Measurements from ENCODE around the gene HPSE2.
"Not testable (repeated sequence)": the region's sequence is repeated elsewhere in the genome, so short reads cannot be mapped to it uniquely, and the experiment has no call there.

The HPSE2 gene

DNA sequence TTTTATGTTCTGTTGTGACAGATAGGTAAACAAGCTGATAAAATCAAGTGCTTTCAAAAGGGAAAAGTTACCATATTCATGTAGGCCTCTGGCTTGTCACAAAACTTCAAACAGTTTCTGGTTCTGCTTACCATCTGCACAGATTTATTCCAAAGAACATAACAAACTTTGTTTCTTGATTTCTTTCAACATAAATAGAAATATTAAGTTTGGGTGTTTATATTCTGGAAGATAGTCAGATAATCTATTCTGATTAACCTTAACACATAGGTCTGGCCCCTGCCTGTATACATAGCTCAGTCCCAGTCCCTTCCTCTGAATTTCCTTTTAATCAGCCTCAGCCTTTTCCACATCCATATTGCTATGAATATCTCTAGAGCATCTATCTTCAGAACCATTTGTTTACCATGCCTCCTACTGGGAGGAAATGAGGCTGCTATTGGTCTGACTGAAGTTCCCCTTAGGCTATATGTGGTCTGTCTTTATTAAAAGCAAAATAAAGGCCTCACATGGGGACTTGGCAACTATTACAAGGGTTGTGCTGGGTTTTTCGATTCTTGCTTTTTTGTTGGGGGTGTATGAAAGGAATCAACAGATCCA is 319.0 kb downstream of the HPSE2 start:
- no peak for DNase-seq

DNA sequence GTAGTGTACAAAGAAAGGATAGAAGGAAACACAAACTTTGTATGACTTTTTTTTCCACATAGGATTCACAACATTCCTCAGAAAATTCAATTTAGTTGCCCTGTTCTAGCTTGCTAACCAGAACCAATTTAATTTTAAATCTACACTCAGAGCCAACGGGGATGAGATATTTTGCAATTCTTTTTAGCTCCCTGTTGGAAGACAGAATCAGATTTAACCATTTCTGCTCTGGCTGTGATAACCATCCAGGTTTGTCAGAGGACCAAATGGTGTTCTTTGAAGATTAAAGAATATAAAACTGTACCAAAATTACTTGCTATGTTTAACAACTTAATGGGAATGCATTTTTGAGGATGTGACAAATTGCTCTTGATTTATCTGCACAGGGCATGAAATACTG is 319.7 kb downstream of the HPSE2 start:
- DNase-seq: no peak

DNA sequence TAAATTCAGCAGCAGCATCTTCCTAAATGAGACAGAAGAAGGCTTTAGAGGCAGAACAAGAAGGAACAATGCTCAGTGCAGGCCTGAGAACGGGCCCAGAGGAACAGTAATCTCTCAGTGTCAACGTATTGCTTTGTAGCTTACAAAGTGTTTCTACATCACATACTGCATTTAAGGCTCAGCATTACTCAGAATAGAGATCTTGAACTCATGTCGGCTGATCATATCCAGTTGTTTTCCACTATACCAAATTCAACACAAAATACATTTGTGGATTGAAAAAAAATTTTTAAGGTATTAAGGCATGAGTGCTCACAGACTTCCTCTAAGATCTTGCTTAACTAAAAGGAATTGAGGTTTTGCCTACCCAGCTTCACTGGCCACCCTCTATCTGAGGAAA is 325.1 kb downstream of the HPSE2 start:
- no peak for DNase-seq

DNA sequence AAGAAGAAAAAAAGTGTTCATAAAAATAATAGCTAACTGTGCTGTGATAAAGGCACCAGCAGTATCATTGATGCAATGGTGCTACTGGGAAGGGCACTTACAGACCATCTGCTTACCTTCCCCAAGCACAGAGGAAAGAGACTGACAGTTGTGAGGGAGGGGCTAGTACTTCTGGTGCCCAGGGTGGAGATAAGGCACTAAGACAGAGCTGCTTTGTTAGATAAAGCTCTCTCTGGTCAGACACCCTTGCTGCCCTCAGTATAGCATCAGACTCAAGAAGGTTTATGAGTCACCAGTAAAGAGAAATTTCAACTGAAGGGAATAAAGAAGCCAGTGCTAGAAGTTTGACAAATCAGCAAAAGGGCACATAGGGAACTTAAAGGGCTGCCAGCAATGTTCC is 325.6 kb downstream of the HPSE2 start:
- DNase-seq: no peak

GRCh38 chr10:98908868-98909267 is 326.8 kb downstream of the HPSE2 start:
- no peak for DNase-seq

- not testable (repeated sequence) for DNase-seq
Measured at GRCh38 chr10:98908247-98908646, 327.4 kb downstream of the HPSE2 start.

DNA sequence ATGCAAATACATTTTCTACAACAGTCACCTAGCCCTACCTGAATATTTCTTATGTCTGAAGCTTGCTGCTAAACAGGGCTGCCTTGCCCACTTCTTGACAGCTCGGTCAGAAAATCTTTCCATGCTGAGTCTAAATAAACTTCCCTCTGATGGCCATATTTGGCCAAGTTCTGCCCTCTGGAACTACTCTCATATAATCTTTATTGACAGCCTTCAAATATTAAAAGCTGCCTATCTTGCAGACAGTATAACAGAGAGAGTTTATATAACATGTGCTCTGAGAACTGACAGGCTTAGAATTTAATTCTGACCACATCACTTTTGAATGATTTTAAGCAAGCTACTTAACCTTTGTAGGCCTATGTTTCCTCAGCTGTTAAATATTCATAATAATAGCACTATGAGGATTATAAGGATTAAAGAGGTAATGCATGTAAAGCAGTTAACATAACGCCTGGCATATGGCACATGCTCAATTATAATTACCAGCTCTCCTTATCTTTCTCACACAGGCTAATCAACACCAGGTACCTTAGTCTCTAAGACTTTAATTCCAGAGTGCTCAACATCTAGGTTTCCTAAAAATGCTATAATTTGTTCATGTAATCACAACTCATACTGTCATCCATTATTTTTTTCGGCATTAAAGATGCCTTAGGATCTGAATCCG is 334.1 kb downstream of the HPSE2 start:
- no peak for DNase-seq

DNA sequence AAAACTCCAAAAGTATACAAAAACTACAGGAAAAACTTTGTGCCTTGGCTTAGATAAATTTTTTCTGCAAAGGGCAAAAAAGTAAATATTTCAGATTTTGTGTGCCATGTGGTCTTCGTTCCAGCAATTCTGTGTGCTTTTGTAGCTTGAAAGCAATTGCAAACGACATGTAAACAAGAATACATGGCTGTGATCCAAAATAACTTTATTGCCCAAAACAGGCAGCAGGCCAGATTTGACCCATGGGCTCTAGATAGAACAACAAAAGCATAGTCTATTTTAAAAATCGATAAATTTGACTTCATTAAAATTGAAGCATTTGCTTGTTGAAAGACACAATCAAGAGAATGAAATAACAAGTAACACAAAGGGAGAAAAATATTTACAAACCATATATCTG is 336.6 kb downstream of the HPSE2 start:
- DNase-seq: no peak

GRCh38 chr10:98892523-98892922 is 343.1 kb downstream of the HPSE2 start:
- no peak for DNase-seq

DNA sequence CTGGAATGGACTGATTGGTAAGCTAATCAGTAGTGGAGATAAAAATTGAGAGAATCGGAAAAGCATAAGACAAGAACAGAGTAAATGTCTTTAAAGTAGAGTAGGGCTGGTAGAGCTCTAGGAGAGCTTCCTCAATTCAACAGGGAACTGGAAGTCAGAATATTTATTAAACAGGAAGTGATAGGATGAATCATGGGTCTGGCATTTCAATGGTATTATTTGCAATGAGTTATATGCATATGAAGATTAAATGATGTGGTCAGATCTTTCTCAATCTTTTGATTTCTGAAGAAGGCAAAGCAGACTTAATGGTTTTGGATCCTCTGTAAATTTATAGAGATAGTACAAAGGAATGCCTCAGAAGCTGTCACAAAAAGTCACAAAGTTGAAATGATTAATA is 349.0 kb downstream of the HPSE2 start:
- DNase-seq: no peak

- DNase-seq: no peak
Measured at GRCh38 chr10:98885378-98885777, 350.3 kb downstream of the HPSE2 start.

- no peak for DNase-seq
Measured at GRCh38 chr10:98881789-98882188, 353.9 kb downstream of the HPSE2 start.

GRCh38 chr10:98880971-98881370 is 354.7 kb downstream of the HPSE2 start:
- DNase-seq: no peak

DNA sequence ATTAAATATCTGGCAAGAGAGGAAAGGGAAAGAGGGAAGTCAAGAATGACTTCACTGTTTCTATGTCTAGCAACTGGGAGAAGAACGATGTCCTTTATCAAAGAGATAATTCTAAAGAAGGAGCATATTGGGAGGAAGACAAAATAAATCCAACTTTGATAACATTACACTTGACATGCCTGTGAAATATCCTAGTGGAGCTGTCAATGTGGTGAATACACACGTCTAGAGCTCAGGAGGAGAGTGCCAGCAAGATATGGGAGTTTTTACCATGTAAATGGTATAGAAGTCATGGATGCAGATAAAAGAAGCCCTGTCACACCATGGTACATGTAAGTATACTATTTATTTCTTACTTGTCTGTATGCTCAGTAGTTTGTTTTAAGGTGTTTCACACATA is 356.7 kb downstream of the HPSE2 start:
- DNase-seq: no peak

DNA sequence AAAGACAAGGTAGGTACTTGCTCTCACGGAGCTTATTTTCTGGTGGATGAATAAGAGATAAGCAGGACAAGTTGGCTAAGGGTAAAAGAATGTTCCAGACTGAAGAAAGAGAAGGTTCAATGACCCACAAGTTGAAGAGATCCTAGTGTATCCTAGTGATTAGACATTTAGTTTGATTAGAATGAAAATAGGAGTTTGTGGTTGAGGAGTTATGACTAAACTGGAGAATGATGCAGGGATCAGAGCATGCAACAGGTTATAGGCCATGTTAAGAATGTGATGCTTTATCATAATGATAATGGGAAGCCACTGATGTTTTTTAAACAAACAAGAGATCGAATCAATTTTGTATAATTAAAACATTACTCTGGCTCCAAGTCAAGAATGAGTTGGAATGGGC is 357.2 kb downstream of the HPSE2 start:
- DNase-seq: no peak

DNA sequence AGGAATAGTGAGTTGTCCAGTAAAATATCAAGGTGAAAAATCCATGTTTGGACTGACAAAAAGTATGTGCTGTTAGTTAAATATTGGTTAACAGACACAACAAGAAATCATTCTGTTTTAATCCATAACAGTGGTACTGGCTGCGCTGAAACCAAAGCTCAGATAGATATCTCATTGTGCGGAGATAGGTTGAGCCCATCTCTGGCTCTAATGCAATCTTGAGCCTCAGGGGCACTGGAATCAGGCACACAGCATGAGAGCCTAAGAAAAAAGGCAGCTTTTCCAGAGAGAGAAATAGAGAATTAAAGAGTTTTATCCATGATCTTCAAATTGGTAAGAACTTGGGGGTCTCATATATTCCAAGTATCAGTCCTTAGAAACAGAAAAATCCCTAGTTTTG is 373.7 kb downstream of the HPSE2 start:
- no peak for DNase-seq

DNA sequence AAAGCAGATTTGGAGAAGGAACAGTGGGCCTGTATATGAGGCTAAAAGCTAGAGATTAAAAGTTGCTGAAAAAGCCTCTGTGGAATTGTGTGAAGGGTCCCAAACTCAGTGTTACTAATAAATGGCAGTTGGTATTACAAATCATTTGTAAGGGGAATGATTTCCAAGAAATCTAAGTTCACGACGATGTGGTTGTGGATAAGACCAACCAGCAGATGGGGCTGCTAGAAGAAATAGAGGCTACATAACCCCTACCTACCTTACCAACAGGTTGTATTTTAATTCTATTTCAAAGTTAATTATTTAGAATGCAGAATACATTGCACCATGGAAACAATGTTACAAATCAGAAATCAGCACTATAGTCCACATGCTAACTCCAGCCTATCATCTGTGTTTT is 377.1 kb downstream of the HPSE2 start:
- DNase-seq: no peak

DNA sequence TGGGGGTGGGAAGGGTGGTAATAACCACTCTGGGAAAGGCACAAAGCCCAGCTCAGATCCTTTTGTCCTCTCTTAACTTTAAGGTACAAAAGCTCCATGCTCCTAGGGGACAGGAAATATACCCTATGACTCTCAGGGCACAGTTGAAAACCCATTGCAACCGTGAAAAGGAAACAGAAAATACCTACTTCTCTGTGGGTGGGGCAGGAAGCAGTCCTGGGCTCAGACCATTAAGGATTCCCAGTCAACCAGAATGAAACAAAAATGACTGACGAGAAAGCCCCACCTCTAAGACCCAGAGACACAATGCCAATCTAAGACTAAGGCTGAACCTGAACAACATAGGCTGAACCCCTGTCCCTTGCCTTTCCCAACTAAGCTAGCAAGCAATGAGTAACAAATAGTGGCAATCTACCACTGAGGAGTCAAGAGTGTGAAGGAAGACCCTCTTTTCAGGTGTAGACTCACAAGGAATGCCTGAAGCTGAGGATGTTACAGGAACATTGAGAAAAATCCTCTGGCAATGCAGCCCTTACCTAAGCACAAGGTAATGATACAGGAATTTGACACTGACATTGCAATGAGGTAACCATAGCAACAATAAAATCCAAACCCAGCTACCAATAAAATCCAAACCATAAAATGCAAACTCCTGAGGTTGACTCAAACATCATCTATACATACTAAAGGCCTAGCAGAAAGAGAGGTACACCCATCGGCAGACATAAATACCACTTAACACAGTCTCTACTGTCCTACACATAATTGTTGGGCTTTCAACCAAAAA is 380.1 kb downstream of the HPSE2 start:
- DNase-seq: no peak

GRCh38 chr10:98852686-98853085 is 383.0 kb downstream of the HPSE2 start:
- DNase-seq: no peak

DNA sequence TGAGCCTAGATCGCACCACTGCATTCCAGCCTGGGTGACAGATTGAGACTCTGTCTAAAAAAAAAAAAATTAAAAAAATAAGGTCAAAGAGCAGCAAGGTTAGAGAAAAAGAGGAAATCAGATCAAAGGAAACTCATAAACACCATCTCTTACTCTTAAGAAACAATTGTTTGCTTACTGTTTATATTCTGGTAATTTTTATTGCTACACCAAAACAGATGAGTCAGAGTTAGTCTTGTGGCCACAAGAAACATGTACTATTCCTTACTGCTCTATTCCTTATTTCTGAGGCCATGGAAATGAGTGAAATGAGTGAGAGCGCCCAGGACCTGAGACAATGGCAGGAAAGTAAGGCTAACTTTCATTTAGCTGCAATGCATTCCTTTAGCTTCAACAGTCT is 387.3 kb downstream of the HPSE2 start:
- DNase-seq: no peak

DNA sequence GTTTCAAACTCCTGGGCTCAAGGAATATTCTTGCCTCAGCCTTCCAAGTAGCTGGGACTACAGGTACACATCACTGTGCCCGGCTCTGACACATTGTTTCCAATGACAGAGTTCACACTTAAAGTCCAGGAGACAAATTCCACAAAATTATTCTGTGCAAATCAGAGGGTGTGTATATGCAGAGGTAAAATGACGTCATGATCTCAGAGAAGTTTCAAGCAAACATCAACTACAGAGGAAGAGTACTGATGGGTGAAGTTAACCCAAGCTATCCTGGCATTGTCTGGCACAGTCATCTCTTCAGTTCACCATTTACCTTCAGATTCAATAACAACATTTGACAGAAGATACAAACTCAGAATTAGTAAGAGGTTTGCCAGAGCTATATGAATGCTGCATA is 388.9 kb downstream of the HPSE2 start:
- no peak for DNase-seq

DNA sequence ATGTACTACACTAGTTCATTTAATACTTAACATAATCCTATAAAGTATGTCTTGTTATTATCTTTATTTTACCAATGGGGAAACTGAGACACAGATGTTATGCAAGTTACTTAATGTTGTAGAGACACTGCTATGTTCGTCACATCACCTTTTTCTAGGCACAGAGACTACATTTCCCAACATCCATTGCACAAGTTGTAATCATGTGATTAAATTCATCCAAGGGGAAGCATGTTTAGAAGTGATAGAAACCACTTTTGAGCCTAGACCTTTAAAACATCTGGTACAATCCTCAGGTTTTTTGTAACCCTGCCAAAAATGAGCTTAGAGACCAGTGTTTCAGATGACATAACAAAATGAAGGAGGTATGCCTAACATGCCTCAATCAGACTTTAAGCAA is 402.1 kb downstream of the HPSE2 start:
- no peak for DNase-seq

DNA sequence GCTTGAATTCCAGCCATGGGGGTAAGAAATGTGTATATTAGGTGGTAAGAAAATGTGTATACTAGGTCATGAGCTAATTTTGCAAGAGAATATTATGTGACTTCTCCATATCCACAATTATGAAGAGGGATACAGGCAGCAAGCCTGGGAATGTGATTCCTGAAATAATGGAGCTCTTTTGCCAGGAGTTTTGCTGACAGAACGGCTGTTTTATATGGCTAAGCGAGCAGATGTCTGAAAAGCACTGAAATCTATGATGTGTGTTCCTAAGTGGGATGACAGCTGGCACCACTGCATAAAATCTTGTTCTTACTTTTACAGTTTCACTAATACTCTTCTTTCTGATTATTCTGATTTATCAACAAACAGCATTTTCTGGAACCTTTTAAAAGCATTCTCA is 402.9 kb downstream of the HPSE2 start:
- no peak for DNase-seq

GRCh38 chr10:98832196-98832595 is 403.5 kb downstream of the HPSE2 start:
- no peak for DNase-seq
